AG09319 (cell line): ENCODE results near the gene TIMP1.

Experiments
- DNase-seq: peaks from one replicate; pipeline ENCODE4 v3.0.0-alpha.2; 2010; ENCODE audit warnings: low read depth; ENCODE audit errors: extremely low read depth
- TF ChIP-seq, protein P1 (sequence below): IDR thresholded peaks from 2 replicates; pipeline ENCODE4 v1.5.1; 2011; ENCODE audit warnings: low read depth, mild to moderate bottlenecking, inconsistent platforms, low read length, moderate library complexity

The TIMP1 gene

DNA sequence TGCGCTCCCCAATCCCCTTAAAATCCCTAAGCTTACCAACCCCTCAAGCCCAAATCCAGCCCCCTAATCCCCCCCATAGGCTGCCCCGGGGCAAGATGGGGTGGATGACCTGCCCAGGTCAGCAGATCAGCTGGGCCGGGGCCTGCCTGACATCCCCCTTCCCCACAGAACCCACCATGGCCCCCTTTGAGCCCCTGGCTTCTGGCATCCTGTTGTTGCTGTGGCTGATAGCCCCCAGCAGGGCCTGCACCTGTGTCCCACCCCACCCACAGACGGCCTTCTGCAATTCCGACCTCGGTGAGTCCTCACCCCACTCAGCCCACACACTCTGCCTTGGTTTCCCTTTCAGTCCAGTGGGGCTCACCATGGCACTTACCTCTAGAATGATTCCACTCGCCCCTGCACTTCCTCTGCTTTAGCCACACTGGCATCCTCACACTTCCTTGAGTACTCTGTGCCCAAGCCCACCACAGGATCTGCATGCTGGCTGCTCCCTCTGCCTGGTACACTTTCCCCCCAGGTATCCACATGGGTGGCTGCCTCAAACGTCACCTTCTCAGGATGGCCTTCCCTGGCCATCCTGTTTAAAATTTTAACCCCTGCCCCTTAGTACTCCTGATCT is 1.1 kb downstream of the TIMP1 start:
- TF ChIP-seq, protein P1, sequence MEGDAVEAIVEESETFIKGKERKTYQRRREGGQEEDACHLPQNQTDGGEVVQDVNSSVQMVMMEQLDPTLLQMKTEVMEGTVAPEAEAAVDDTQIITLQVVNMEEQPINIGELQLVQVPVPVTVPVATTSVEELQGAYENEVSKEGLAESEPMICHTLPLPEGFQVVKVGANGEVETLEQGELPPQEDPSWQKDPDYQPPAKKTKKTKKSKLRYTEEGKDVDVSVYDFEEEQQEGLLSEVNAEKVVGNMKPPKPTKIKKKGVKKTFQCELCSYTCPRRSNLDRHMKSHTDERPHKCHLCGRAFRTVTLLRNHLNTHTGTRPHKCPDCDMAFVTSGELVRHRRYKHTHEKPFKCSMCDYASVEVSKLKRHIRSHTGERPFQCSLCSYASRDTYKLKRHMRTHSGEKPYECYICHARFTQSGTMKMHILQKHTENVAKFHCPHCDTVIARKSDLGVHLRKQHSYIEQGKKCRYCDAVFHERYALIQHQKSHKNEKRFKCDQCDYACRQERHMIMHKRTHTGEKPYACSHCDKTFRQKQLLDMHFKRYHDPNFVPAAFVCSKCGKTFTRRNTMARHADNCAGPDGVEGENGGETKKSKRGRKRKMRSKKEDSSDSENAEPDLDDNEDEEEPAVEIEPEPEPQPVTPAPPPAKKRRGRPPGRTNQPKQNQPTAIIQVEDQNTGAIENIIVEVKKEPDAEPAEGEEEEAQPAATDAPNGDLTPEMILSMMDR: no peak
- no peak for DNase-seq

DNA sequence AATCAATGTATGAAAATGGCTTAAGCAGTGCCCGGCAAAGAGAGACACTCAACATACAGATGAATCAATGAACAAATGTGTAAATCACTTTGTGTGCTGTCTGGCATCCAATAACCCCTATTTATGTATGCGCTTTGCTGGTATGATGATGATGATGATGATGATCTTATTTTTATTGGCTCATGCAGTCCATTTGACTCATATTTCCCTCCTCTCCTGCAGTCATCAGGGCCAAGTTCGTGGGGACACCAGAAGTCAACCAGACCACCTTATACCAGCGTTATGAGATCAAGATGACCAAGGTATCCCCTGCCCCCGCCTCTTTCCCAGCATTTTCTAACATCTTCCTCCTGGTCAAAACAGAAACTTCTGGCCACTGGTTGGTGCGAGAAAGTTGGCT is 2.5 kb downstream of the TIMP1 start:
- TF ChIP-seq, protein P1: no peak
- DNase-seq: no peak

DNA sequence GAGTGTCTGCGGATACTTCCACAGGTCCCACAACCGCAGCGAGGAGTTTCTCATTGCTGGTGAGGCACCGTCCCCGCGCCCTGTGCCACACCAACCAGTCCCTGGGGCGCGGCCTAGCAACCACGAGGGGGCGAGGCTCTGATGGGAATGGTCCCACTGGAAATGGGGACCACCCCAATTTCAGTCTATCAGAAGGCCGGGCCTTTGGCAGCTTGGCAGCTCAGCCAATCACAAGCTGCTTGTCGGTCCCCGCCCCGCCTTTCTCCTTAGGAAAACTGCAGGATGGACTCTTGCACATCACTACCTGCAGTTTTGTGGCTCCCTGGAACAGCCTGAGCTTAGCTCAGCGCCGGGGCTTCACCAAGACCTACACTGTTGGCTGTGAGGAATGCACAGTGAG is 3.0 kb downstream of the TIMP1 start:
- TF ChIP-seq, protein P1: no peak
- no peak for DNase-seq

DNA sequence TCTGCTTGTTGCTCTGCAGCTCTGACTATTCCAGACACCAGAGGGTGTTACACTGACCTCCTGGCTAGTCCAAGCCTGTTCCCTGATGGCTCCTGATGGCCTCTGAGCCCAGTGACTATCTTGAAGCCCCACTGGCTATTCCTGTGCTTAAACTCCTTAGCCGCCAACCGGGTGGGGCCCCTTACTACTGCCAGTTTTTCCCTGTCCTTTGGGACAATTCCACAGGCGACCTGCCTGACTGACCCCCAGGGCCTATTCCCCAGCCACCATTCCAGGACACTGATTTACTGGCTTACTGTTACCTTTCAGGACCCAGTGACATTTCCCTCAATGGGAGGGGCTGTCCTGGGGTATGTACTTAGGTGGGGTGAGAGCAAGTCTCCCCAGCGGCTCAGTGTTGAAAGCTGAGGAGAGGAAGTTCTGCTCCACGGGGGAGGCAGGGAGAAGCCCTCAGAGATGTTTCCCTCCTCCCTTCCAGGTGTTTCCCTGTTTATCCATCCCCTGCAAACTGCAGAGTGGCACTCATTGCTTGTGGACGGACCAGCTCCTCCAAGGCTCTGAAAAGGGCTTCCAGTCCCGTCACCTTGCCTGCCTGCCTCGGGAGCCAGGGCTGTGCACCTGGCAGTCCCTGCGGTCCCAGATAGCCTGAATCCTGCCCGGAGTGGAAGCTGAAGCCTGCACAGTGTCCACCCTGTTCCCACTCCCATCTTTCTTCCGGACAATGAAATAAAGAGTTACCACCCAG is 4.0 kb downstream of the TIMP1 start:
- TF ChIP-seq, protein P1: no peak
- no peak for DNase-seq

DNA sequence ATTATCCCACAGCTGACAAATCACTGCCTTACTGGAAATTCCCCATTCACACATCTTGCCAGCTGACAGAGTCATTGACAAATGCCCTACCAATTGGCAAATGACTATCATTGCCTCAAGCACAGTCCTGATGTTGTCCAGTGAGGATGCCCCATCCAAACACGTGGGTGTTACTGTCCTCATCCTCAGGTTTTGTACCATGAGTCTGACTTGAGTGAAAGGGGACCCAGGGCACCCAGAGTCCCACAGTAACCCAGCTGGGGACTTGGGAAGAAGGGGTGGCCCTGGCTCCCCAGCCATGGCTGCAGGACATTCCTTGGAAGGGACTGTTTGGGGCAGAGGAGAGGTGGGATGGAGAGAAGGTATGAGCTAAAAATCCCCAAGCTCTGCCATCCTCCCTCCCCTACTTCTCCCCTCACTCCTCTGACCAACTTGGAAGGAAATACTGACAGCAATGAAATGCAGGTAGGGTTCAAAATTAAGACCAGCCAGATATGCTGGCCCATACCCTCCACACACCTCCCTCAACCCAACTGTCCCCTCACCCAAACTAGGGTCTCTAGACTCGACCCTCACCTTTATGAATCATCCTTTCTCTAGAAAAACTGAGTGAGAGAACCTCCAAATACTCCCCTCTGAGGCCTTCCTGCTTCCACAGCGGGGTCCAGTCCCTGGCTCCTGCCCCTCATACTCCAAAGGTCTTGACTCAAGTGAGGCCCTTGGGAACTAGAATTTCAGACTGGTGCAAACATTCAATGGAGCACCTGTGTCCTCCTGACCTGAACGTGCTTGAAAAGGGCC is 5.1 kb downstream of the TIMP1 start:
- DNase-seq: no peak
- TF ChIP-seq, protein P1: no peak

DNA sequence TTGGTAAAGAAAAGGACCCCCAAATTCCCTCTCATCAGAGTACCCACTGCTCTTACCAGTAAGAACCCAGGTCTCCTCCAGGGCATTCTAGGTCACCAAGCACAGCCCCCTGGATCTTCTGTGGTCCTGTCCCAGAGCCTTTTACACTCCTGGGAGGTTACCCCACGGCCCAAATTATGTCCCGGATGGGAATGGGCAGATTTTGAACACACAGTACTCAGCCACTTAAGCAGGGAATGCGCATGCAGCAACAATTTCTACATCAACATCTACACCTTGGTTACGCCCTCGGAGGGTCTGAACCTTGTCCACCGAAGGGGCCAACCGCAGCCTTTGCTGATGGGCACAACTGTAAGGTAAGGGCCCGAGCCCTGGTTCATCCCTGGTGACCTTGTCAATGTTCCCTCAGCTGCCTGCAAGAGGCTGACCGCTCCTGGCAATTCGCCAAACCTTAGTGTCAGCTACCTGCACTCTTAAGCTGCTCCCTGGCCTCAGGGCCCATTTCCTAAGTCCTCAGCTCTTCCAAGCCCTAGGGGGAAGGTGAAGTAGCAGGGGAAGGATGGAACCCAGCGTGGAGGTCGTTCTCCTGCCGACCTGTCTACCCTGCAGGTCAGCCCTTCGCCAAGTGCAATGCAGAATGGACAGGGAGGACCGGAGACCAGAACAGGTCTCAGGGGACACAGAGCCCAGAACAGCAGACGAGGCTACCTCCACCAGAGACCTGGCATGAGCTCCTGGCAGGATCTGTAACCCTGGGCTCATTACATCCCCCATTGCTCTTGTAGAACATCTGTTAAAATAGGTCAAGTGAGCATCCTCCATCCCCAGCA is 5.9 kb downstream of the TIMP1 start:
- TF ChIP-seq, protein P1: no peak
- DNase-seq: no peak
